HG03469 (cell line): ENCODE results near the gene SLC26A2.
A peak's percentile ranks its signal among the peaks of the same experiment; 100 is the strongest.
"Not testable (repeated sequence)": the region's sequence is repeated elsewhere in the genome, so short reads cannot be mapped to it uniquely, and the experiment has no call there.

Experiments
- ATAC-seq: cut with Tn5 transposase; IDR thresholded peaks from one replicate; pipeline ENCODE4 v1.9.1; 2021; ENCODE audit warnings: mild to moderate bottlenecking, moderate library complexity, moderate number of reproducible peaks; ENCODE audit not compliant: unreplicated experiment

SLC26A2 gene

GRCh38 chr5:150000990-150001659, 40.6 kb downstream of the SLC26A2 start:
- ATAC-seq: no peak

- ATAC-seq: peak; percentile 49
These were observed 41.3 kb downstream of the SLC26A2 start for GRCh38 chr5:150001660-150002486.

- ATAC-seq: no peak
These were observed 45.8 kb downstream of the SLC26A2 start for GRCh38 chr5:150006318-150006717.

GRCh38 chr5:150007050-150007449, 46.5 kb downstream of the SLC26A2 start:
- no peak for ATAC-seq

- ATAC-seq: no peak
These were observed 49.3 kb downstream of the SLC26A2 start for GRCh38 chr5:150009671-150010387.

- no peak for ATAC-seq
These were observed 53.4 kb downstream of the SLC26A2 start for GRCh38 chr5:150013931-150014330.

- ATAC-seq: no peak
These were observed 53.9 kb downstream of the SLC26A2 start for GRCh38 chr5:150014456-150014855.

GRCh38 chr5:150015415-150015814, 54.9 kb downstream of the SLC26A2 start:
- ATAC-seq: no peak

- no peak for ATAC-seq
These were observed 56.0 kb downstream of the SLC26A2 start for GRCh38 chr5:150016537-150016936.

- ATAC-seq: no peak
These were observed 56.9 kb downstream of the SLC26A2 start for GRCh38 chr5:150017226-150018005.

- no peak for ATAC-seq
These were observed 59.7 kb downstream of the SLC26A2 start for GRCh38 chr5:150020249-150020648.

GRCh38 chr5:150021491-150022157, 61.1 kb downstream of the SLC26A2 start:
- no peak for ATAC-seq

GRCh38 chr5:150022158-150022531, 61.6 kb downstream of the SLC26A2 start:
- ATAC-seq: no peak

GRCh38 chr5:150022681-150023080, 62.1 kb downstream of the SLC26A2 start:
- no peak for ATAC-seq

GRCh38 chr5:150023136-150023535, 62.6 kb downstream of the SLC26A2 start:
- ATAC-seq: no peak

- no peak for ATAC-seq
These were observed 63.9 kb downstream of the SLC26A2 start for GRCh38 chr5:150024346-150024984.

- no peak for ATAC-seq
These were observed 66.2 kb downstream of the SLC26A2 start for GRCh38 chr5:150026682-150027172.

- not testable (repeated sequence) for ATAC-seq
These were observed 67.5 kb downstream of the SLC26A2 start for GRCh38 chr5:150028047-150028446.

- ATAC-seq: no peak
These were observed 72.8 kb downstream of the SLC26A2 start for GRCh38 chr5:150033334-150033733.

GRCh38 chr5:150034662-150035061, 74.1 kb downstream of the SLC26A2 start:
- no peak for ATAC-seq
